GM10266 (cell line): ENCODE measurements around the gene ABCD1.

ENCODE experiments used
- DNase-seq: peaks from one replicate; pipeline ENCODE4 v3.0.0; 2012; ENCODE audit errors: extremely low spot score
- CTCF ChIP-seq: IDR thresholded peaks from 2 replicates; pipeline ENCODE4 v1.5.1; 2012; ENCODE audit warnings: mild to moderate bottlenecking, low read depth; ENCODE audit not compliant: control insufficient read depth, insufficient read depth; ENCODE audit errors: missing control alignments

The ABCD1 gene

GRCh38 chrX:153762626-153763173, 38.0 kb downstream of the ABCD1 start:
- TF ChIP-seq CTCF, result no peak
- DNase-seq, result no peak

- peak; percentile 4 for TF ChIP-seq CTCF
- DNase-seq, result no peak
These were observed 38.8 kb downstream of the ABCD1 start for GRCh38 chrX:153763298-153763932.

GRCh38 chrX:153763989-153764755, 39.5 kb downstream of the ABCD1 start, which contains the start of gene PLXNB3:
Gene PLXNB3 (plus strand): TSS chrX:153764249. CDS start chrX:153765536, 1,287 bp downstream.
- peak; percentile 80 for TF ChIP-seq CTCF
- DNase-seq, result peak; percentile 72

- TF ChIP-seq CTCF, result no peak
- no peak for DNase-seq
These were observed 40.1 kb downstream of the ABCD1 start for GRCh38 chrX:153764786-153765137.

GRCh38 chrX:153765138-153766079, 40.8 kb downstream of the ABCD1 start:
- no peak for DNase-seq
- TF ChIP-seq CTCF, result no peak

- no peak for TF ChIP-seq CTCF
- no peak for DNase-seq
These were observed 41.6 kb downstream of the ABCD1 start for GRCh38 chrX:153766098-153766817.
